ENCODE measurements around the gene SLC9A2.

Gene SLC9A2

GRCh38 chr2:102698369-102699111 lies 79.2 kb downstream of the SLC9A2 start:
- POLR2A ChIA-PET: no interaction called here
- TF ChIP-seq CTCF (IDR thresholded peaks at IDR 0.05; ENCODE audit: control extremely low read depth, extremely low read depth, low read depth, missing control alignments): no peak
- CTCF ChIA-PET: no interaction called here
- DNase-seq (ENCODE audit: extremely low spot score): no peak

GRCh38 chr2:102703305-102703704 lies 84.0 kb downstream of the SLC9A2 start:
- CTCF ChIA-PET: interaction anchor here (0.7 to 3.8 kb wide), 22 partner anchors 8 to 241 kb away, joined by 3 to 19 read pairs (median 3); partner anchors contain the start of gene SLC9A4
- TF ChIP-seq CTCF (IDR thresholded peaks at IDR 0.05; ENCODE audit: control extremely low read depth, extremely low read depth, low read depth, missing control alignments): no peak

GRCh38 chr2:102703748-102704147 lies 84.4 kb downstream of the SLC9A2 start:
- ChIA-PET POLR2A (no interaction called here), CTCF (interaction anchor here (0.7 to 3.8 kb wide), 20 partner anchors 8 to 242 kb away, joined by 3 to 19 read pairs (median 3); partner anchors contain the start of gene SLC9A4)
- TF ChIP-seq CTCF (IDR thresholded peaks at IDR 0.05; ENCODE audit: control extremely low read depth, extremely low read depth, low read depth, missing control alignments): peak; percentile 49
- DNase-seq (ENCODE audit: extremely low spot score): peak; percentile 23

More at GRCh38 chr2:102703305-102703704, 84.0 kb downstream of the SLC9A2 start:
- DNase-seq (ENCODE audit: extremely low spot score): no peak
- POLR2A ChIA-PET: no interaction called here

GRCh38 chr2:102704531-102704930 lies 85.2 kb downstream of the SLC9A2 start:
- DNase-seq (ENCODE audit: extremely low spot score): no peak
- TF ChIP-seq CTCF (IDR thresholded peaks at IDR 0.05; ENCODE audit: control extremely low read depth, extremely low read depth, low read depth, missing control alignments): no peak
- CTCF ChIA-PET: interaction anchor here (1.2 to 3.8 kb wide), 9 partner anchors 9 to 232 kb away, joined by 3 to 19 read pairs (median 3); partner anchors contain the start of gene SLC9A4
- POLR2A ChIA-PET: no interaction called here

- CTCF ChIA-PET: interaction anchor here (0.9 kb wide), 1 partner anchor 92 kb away, joined by 3 read pairs; no protein-coding TSS in a partner anchor
- no peak for DNase-seq (ENCODE audit: extremely low spot score)
- POLR2A ChIA-PET: no interaction called here
- no peak for TF ChIP-seq CTCF (IDR thresholded peaks at IDR 0.05; ENCODE audit: control extremely low read depth, extremely low read depth, low read depth, missing control alignments)
These were observed 88.7 kb downstream of the SLC9A2 start for GRCh38 chr2:102707796-102708695.

DNA sequence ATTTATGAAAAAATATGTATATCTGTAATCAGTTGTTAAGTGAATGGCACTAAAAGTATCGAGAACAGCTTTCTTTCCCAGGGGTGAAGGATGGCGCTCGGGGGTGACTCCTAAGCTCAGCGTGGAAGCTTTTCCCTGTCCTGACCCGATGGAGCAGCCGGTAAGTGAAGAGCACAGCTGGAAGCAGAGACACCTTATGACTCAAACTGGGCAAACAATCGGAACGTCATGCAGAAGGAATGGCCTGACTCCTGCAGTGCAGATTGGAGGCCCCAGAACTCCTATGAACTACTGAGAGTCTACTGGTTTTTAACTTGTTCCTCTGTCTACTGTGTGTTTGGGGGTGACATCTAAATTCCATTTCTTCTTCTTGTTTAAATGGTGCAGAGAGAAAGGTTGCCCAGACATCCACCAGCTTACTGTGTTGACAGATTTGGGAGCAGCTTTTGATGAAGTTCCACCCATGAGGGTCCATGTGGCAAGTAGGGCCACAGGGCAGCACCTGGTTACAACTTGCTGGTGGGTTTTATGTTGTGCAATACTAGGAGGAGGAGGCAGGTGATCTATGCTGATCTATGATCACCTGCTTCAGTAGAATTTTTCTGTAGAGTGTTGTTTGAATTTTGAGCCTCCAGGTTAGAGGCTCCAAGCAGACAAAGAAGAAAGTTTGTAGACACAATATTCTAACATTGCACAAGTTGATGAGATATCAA lies 89.7 kb downstream of the SLC9A2 start:
- no peak for TF ChIP-seq CTCF (IDR thresholded peaks at IDR 0.05; ENCODE audit: control extremely low read depth, extremely low read depth, low read depth, missing control alignments)
- POLR2A ChIA-PET: no interaction called here
- no peak for DNase-seq (ENCODE audit: extremely low spot score)
- CTCF ChIA-PET: interaction anchor here (0.9 kb wide), 1 partner anchor 93 kb away, joined by 3 read pairs; no protein-coding TSS in a partner anchor

All from GM10248 (cell line).